ENCODE results near the gene LDLRAD3.

DNA sequence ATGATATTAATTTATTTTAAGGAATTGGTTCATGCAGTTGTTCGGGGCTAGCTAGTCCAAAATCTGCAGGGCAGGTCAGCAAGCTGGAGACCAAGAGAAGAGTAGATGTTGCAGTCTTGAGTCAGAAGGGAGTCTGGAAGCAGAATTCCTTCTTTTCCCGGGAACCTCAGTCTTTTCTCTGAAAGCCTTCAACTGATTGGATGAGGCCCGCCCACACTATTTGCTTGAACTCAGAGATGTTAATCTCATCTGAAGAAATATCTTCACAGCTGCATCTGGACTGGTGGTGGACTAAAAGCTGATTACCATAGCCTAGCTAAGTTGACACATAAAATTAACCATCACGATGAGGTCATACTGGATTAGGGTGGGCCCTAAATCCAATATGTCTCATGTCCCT is 223.2 kb downstream of the LDLRAD3 start:
- TF ChIP-seq, protein P1, sequence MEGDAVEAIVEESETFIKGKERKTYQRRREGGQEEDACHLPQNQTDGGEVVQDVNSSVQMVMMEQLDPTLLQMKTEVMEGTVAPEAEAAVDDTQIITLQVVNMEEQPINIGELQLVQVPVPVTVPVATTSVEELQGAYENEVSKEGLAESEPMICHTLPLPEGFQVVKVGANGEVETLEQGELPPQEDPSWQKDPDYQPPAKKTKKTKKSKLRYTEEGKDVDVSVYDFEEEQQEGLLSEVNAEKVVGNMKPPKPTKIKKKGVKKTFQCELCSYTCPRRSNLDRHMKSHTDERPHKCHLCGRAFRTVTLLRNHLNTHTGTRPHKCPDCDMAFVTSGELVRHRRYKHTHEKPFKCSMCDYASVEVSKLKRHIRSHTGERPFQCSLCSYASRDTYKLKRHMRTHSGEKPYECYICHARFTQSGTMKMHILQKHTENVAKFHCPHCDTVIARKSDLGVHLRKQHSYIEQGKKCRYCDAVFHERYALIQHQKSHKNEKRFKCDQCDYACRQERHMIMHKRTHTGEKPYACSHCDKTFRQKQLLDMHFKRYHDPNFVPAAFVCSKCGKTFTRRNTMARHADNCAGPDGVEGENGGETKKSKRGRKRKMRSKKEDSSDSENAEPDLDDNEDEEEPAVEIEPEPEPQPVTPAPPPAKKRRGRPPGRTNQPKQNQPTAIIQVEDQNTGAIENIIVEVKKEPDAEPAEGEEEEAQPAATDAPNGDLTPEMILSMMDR (optimal IDR thresholded peaks at IDR 0.05 in 1 of 3, IDR thresholded peaks at IDR 0.05 in 1 of 3, conservative IDR thresholded peaks at IDR 0.05 in 1 of 3; ENCODE audit: extremely low read depth in 1 of 3, insufficient read depth in 2 of 3, low read length in 3 of 3): no peak
- no peak for TF ChIP-seq EZH2 (IDR thresholded peaks at IDR 0.05; ENCODE audit: low read length)

Data from keratinocyte (primary cell).